Stomach smooth muscle (tissue), 2 donors: Measurements from ENCODE around the gene TNIP2.

ENCODE experiments used
- H3K27ac ChIP-seq: one replicate; pipeline ENCODE4 v1.7.0; 2013; ENCODE audit warnings: mild to moderate bottlenecking, low read length, inconsistent platforms
- H3K27me3 ChIP-seq, 2 donors: one replicate each; pipeline ENCODE4 v1.7.0; 2013; ENCODE audit warnings: low read length in 2 of 2; ENCODE audit not compliant: insufficient read depth in 2 of 2, control insufficient read depth in 1 of 2
- H3K36me3 ChIP-seq, 2 donors: one replicate each; pipeline ENCODE4 v1.7.0; 2013; ENCODE audit warnings: low read length in 2 of 2; ENCODE audit not compliant: control insufficient read depth in 2 of 2, insufficient read depth in 2 of 2
- H3K4me1 ChIP-seq: one replicate; pipeline ENCODE4 v1.7.0; 2013; ENCODE audit warnings: low read length; ENCODE audit not compliant: control insufficient read depth, insufficient read depth
- H3K4me3 ChIP-seq, 2 donors: one replicate each; pipeline ENCODE4 v1.7.0; 2013; ENCODE audit warnings: low read length in 2 of 2
- H3K9ac ChIP-seq, 2 donors: one replicate each; pipeline ENCODE4 v1.7.0; 2013; ENCODE audit warnings: low read length in 2 of 2, mild to moderate bottlenecking in 1 of 2
- H3K9me3 ChIP-seq, 2 donors: one replicate each; pipeline ENCODE4 v1.7.0; 2013; ENCODE audit warnings: low read length in 2 of 2; ENCODE audit not compliant: control insufficient read depth in 2 of 2
- donor health status: healthy.
- donor health status: Pancreatic carcinoma.

Gene TNIP2

DNA sequence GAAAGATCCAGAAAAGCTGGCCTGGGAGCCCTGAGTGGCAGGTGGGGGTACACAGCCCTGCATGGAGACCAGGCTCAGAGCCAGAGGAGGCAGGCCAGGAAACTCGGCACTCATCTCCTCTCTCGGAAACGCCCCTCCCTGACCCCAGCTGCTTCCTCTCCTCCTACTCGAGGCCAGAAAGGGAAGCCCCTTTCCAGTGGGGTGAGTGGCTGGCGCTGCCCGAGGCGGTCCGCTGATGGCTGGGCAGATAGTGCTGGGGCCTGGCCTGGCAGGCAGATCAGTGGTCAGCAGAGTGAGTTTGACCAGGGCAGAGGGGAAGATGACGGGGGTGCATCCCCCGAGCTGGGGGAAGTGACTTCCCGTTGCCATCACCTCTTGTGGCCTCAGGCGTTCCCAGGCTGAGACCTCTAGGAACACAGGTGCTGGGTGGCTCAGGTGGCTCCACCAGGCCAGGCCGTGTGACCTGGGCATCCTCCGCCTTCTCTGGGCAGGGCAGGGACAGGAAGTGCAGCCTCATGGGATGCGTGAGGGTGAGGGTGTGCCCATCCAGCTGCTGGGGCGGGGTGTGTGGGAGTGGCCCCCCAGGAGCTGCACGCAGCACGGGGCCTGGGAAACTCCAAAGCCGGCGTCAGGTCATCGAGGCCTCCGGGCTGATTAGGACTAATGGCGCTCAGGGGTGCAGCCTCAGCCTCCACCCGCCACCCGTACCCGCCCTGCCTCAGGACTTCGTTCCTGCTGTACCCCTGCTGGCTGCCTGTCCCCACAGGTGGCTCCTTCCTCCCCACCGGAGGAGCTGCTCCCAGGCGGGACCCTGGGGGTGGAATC lies 42.5 kb upstream of the TNIP2 start:
- Histone ChIP-seq H3K4me1 (peaks cover 80% of the 10 kb centered on the region), H3K9ac (no peak overlapping the region), H3K27me3 (no peaks in the 10 kb centered on the region), H3K27ac (peak overlapping the region; percentile 60), H3K4me3 (peak overlapping the region in 1 of 2 donors; percentile 15), H3K36me3 (no peaks in the 10 kb centered on the region), H3K9me3 (no peaks in the 10 kb centered on the region)

- H3K9me3 ChIP-seq: no peaks in the 10 kb centered on the region
- peak overlapping the region; percentile 60 for H3K27ac ChIP-seq
- no peaks in the 10 kb centered on the region for H3K36me3 ChIP-seq
- peaks cover 80% of the 10 kb centered on the region for H3K4me1 ChIP-seq
- H3K9ac ChIP-seq: peak overlapping the region in 1 of 2 donors; percentile 36
- no peaks in the 10 kb centered on the region for H3K27me3 ChIP-seq
- H3K4me3 ChIP-seq: peak overlapping the region in 1 of 2 donors; percentile 3
These were observed 41.6 kb upstream of the TNIP2 start for GRCh38 chr4:2797545-2798305.

- Histone ChIP-seq H3K4me1 (peaks cover 84% of the 10 kb centered on the region), H3K9me3 (no peaks in the 10 kb centered on the region), H3K36me3 (no peaks in the 10 kb centered on the region), H3K4me3 (peak overlapping the region in 1 of 2 donors; percentile 8), H3K27ac (peak overlapping the region; percentile 49), H3K9ac (peak overlapping the region in 1 of 2 donors; percentile 36), H3K27me3 (no peaks in the 10 kb centered on the region)
These were observed 40.9 kb upstream of the TNIP2 start for GRCh38 chr4:2796849-2797544.

DNA sequence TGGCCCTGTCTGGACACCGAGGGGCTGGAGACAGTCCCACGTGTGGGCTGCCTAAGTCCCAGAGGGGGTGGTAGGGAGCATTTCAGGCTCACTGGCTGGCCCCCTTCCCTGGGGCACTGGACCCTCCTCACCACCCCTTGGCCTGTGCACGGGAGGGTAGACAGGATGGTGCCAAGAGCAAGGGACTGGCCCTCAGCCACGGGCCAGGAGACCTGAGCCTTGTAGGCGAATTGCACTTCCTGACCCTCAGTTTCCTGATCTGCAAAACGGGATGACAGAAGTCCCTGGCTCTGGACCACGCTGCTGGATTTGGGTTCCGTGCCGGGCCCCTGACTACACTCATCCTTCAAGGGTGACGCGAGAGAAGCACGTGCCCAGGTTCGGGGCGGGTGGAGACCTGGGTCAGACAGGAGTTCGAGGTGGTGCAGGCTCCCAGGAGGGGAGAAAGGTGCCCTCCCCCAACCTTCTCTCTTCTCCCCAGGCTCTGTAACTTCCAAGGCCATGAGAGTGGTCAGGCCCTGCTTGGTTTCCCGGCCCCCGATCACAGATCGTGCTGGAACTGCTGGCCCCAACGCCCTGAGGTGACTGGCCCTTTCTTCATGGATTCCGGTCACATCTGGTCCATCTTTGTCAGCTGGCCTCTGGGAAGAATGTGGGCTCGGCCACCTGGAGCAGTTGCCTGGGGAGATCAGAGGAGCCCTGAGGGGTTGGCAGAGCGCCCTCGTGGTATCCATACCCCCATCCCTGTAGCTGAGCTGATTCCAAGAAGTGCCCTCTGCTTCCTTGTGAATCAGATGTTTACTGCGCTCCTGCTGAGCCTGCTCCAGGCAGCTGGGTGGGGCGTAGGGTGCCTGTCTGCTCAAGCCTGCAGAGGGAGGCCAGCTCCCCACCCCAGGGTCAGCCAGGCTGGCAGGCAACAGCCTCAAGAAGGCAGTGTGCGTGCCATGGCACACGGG lies 40.0 kb upstream of the TNIP2 start:
- H3K9me3 ChIP-seq: no peaks in the 10 kb centered on the region
- H3K27me3 ChIP-seq: no peaks in the 10 kb centered on the region
- H3K27ac ChIP-seq: peak overlapping the region; percentile 49
- H3K9ac ChIP-seq: no peak overlapping the region
- peak overlapping the region in 1 of 2 donors; percentile 8 for H3K4me3 ChIP-seq
- H3K36me3 ChIP-seq: no peaks in the 10 kb centered on the region
- H3K4me1 ChIP-seq: peaks cover 80% of the 10 kb centered on the region

GRCh38 chr4:2795300-2795892 lies 39.3 kb upstream of the TNIP2 start:
- Histone ChIP-seq H3K27me3 (no peaks in the 10 kb centered on the region), H3K4me1 (peaks cover 74% of the 10 kb centered on the region), H3K9ac (peak overlapping the region in 1 of 2 donors; percentile 42), H3K9me3 (no peaks in the 10 kb centered on the region), H3K27ac (no peak overlapping the region), H3K4me3 (no peak overlapping the region), H3K36me3 (no peaks in the 10 kb centered on the region)

- Histone ChIP-seq H3K27me3 (no peaks in the 10 kb centered on the region), H3K4me1 (peaks cover 67% of the 10 kb centered on the region), H3K9me3 (no peaks in the 10 kb centered on the region), H3K27ac (peak overlapping the region; percentile 37), H3K4me3 (peak overlapping the region in 1 of 2 donors; percentile 74), H3K9ac (peak overlapping the region in 1 of 2 donors; percentile 42), H3K36me3 (no peaks in the 10 kb centered on the region)
These were observed 38.6 kb upstream of the TNIP2 start for GRCh38 chr4:2794486-2795299.

- H3K27ac ChIP-seq: peak overlapping the region; percentile 37
- H3K4me3 ChIP-seq: peak overlapping the region; percentile 42 to 74
- H3K4me1 ChIP-seq: peaks cover 59% of the 10 kb centered on the region
- H3K9ac ChIP-seq: peak overlapping the region; percentile 23 to 36
- no peaks in the 10 kb centered on the region for H3K9me3 ChIP-seq
- no peaks in the 10 kb centered on the region for H3K36me3 ChIP-seq
- H3K27me3 ChIP-seq: no peaks in the 10 kb centered on the region
These were observed 37.7 kb upstream of the TNIP2 start for GRCh38 chr4:2793586-2794485.

DNA sequence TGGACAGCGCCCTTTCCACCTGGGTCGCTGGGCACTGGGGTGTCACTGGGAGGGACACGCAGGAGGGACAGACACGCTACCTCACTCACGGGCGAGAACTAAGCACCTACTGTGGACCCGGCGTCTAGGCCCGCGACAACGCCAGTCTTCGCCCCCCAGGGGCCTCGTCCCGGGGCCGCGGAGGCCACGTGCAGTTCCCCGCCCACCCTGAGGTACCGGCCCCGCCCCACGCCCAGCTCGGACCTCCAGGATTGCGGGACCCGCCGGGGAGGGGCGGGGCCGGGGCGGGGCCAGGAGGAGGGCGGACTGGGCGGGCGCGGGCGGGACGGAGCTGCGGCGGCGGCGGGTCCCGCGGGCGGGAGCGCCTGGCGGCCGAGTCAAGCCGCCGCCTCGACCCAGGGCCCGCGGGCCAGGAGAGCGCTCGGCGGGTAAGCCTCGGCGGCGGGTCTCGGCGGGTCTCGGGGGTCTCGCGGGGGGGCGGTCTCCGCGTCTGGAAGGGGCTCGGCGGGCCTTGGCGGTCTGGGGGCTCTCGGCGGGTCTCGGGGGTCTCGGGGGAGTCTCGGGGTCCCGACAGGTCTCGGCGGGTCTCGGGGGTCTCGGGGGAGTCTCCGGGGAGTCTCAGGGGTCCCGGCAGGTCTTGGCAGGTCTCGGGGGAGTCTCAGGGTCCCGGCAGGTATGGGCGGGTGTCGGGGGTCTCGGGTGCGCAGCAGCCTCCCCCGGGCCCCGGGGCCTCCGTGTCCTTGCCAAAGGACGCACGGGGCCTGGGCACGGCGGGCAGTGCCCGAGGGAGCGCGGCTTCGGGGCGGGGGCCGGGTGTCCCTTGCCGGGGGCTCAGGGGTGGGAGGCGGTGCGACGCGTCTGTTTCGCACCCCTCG lies 36.8 kb upstream of the TNIP2 start, which contains the start of gene SH3BP2:
TSS of gene SH3BP2 (plus strand) at position 375 of the 875 bp plus-strand sequence. CDS start 27,533 bp downstream, outside the sequence.
- Histone ChIP-seq H3K9ac (peak within 1 kb of the TSS; percentile 23 to 36), H3K4me3 (peak within 1 kb of the TSS; percentile 42 to 74), H3K27me3 (no peaks in the 10 kb centered on the region), H3K36me3 (no peaks in the 10 kb centered on the region), H3K4me1 (peaks cover 50% of the 10 kb centered on the region), H3K9me3 (no peaks in the 10 kb centered on the region), H3K27ac (no peak within 1 kb of the TSS)
